HG03045 (cell line): ENCODE results near the gene CCNA2.

Source experiments
- ATAC-seq: cut with Tn5 transposase; IDR thresholded peaks from one replicate; pipeline ENCODE4 v1.9.1; 2021; ENCODE audit warnings: mild to moderate bottlenecking, moderate library complexity; ENCODE audit not compliant: unreplicated experiment

The CCNA2 gene

GRCh38 chr4:121823505-121824170 is at the start of gene CCNA2:
Gene CCNA2, minus strand, starts transcription at chr4:121823883. Its CDS starts 255 bp downstream, at chr4:121823628.
- peak; percentile 96 for ATAC-seq

DNA sequence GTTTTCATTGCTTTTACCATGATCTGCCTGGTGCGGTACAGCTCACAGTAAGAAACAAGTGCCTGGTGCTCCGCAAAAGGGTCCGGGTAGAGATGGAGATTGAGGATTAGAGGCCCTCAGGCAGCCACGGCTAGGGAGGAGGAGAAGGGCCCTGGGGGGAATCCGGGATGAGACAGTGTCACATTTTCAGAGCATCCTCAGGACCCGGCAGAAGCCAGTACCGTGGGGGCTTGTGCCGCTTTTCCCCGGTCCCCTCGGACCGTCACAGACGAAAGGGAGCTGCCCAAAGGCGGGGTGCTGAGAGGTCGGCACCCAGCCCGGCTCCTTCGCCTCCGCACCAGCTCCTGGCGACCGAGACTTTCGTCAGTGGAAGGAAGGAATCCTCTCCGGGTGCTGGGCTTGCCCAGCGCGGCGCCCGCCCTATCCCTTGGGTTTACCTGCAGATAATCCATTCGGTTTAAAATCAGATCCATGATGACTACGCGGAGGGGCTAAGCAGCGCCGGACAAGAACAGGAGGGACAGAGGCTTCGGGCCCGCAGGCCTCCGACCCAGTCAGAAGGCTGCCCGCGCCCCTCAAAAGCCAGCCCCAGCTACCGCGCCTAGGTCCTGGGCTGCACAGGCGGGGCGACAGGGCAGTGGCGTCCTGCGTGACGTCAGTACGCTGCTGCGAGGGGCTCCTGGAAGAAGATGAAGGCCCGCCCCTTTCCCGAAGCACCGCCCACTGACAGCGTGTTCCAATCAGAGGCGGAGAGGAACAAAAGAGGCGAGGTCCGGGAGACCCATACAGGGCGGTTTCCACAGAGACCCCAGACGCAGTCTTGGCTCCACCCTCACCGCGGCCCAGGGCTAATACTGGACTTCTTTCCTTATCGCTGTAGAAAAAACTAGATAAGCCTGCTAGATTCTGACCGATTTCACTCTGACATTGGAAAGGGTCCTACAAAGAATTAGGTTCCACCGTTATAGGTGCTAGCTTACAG is 46.4 kb upstream of the CCNA2 start, which contains the start of gene BBS7:
Gene BBS7, minus strand, starts transcription at position 634 of the 982 bp plus-strand sequence. Its CDS starts 161 bp downstream, at position 473.
- ATAC-seq: peak; percentile 99

DNA sequence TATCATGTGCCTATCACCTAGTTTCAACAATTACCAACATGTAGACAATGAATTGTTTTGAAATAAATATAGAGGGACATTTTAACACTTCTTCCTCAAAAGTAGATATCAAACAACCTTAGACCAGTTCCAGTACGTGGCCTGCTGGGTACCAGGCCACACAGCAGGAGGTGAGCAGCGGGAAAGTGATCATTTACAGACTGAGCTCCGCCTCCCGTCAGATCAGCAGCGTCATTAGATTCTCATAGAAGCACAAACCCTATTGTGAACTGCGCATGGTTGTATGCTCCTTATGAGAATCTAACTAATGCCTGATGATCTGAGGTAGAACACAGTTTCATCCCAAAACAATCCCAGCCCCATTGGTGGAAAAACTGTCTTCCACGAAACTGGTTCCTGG is 40.1 kb upstream of the CCNA2 start:
- ATAC-seq: no peak

DNA sequence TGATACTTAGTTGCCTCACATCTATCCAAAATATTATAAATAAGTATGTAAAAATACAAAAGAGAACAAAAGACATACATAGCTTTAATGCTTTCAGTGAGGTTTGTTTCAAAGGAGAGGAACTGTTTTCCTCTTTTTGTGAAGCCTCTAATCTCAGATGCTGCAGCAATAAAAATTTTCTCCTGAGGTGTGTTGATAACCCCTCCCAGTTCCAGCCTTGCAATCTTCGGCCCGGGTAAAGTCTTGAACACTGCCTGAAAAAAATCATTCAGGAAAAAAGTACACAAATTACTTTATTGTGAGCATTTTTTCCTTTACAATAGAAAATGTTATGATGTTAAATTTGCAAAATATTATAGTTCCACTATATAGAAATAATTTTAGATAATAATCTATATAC is 37.7 kb upstream of the CCNA2 start:
- ATAC-seq: no peak

- no peak for ATAC-seq
Observed at GRCh38 chr4:121860121-121860520, 36.4 kb upstream of the CCNA2 start.

GRCh38 chr4:121851354-121851753 is 27.7 kb upstream of the CCNA2 start:
- no peak for ATAC-seq

- no peak for ATAC-seq
Observed at GRCh38 chr4:121846662-121847061, 23.0 kb upstream of the CCNA2 start.

- ATAC-seq: no peak
Observed at GRCh38 chr4:121842862-121843261, 19.2 kb upstream of the CCNA2 start.

DNA sequence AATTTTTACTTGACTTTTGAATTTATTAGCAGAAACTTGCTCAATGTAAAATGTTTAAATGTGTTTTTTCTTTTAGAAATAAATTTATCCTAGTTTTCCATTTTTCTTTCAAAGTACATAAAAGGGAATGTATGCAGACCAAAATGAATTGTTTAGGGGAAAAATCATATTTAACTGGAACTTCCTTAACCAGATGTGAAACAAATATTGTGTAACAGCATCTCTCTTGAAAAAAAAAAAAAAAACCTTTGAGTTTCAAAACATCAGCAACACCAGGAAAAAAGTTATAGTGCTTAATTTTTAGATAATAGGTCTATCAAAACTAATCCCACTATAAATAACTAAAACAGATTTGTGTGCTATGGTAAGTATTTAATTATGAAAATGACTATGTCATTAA is 14.5 kb upstream of the CCNA2 start:
- ATAC-seq: no peak

- ATAC-seq: no peak
Observed at GRCh38 chr4:121829511-121829910, 5.8 kb upstream of the CCNA2 start.

DNA sequence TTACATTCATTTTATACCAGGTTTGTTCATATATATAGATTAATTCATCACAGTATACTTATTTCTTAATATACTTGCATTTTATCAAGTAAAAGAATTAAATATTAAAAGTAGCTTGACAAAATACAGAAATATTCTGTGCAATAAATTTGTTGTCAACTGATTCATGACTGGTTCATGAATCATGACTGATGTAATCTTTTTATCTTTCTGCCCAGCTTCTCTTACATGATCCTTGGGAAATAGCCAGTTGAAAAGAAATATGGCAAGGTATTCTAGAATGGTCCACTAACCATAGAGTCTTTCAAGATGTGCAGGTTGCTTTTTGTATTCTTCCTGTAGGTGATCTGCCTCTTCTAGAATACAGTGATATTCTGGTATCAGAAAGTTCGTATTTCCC is 4.2 kb upstream of the CCNA2 start:
- no peak for ATAC-seq

DNA sequence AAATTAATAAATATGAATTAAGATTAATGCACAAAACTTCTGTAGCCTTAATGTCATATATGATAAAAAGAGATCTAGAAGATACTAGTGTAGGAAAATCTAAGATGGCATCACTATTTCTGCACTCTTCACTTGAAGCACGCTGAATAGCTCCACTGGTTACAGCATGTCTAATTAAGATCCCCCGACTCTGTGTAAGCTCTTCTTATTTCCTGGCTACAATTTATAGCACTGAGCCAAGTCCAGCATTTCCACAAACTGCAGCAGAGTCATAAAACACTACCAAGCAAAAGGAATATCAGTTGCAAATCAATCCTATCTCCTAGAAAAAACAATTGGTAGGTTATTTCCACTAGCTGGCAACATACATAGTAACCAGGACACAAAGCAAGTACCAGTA is 1.3 kb upstream of the CCNA2 start:
- ATAC-seq: no peak

- ATAC-seq: no peak
Observed at GRCh38 chr4:121824171-121824527, 466 bp upstream of the CCNA2 start.

DNA sequence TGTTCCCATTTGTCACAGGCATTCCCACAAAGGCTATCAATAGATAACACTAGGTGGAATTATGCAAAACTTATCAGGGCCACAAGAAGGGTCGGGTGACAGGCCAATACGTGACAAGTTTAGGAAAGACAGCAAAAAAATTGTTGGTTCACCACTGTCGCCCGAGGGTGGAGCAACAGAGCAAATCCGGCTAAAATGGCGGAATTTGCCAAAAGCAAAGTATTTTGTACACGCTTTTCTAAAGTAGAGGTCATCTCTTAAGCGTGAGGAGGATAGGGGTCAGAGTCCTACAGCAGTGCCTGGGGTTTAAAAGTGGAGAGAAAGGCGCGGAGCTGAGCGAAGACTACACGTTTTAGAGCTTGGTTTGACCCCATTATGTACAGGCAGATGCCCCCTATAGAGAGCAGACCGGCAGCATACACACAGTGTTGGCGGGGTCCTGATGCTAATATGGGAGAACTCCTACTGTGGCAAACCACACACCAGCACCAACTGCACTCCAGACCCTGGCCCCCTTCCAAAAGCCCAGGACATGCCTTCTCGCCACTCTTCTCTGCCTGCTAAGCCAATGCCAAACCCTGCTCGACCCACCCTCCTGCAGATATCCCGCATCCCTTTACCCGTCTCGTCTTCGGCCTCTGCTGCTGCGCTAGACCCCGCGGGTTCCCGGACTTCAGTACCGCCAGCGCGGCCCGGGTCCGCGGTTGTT is 733 bp downstream of the CCNA2 start:
- peak; percentile 46 for ATAC-seq

GRCh38 chr4:121822047-121822446 is 1.6 kb downstream of the CCNA2 start:
- ATAC-seq: no peak

DNA sequence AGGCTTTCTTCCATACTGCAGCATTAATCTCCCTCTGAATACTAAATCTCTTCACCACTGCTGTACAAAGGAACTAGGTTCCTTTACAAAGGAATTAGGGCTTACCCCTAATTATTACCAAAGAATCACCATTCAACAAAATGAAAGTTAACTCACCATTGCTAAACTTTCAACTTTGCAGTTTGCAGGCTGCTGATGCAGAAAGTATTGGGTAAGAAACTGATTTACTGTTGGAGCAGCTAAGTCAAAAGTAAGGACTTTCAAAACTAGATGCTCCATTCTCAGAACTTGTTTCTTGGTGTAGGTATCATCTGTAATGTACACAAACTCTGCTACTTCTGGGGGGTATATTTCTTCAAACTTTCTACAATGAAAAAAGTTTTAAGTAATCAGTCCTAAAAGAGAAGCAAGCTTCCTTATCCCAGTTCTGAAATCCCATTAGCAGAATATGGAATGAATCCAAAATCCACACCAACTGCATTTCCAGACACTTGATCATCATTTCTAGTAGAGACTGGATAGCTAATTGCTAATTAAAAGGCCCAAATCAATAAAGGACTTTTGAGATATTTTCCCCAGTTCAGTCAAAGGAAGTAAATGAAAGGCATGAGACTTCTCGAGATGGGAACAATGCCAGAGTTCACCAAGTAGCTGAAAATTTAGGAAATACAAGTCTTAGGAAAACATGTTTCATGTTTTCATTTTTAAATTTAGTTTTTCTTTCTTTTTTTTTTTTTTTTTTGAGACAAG is 4.3 kb downstream of the CCNA2 start:
- ATAC-seq: no peak

DNA sequence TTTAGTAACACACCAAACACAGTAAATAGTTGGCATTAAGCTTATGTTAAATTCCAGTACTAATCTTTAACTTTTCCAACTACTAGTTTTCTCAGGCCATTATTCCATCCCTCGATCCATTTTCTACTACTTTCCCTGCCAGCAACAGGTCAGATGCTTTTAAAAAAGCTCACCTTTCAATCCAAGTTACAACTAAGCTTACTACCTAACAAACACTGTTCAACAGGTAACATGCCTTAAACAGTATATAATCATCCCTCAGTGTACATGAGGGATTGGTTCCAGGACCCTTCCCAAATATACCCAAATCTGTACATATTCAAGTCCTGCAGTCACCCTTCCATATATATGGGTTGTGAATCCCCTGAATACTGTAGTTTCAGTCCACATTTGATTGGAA is 5.5 kb downstream of the CCNA2 start:
- ATAC-seq: no peak

DNA sequence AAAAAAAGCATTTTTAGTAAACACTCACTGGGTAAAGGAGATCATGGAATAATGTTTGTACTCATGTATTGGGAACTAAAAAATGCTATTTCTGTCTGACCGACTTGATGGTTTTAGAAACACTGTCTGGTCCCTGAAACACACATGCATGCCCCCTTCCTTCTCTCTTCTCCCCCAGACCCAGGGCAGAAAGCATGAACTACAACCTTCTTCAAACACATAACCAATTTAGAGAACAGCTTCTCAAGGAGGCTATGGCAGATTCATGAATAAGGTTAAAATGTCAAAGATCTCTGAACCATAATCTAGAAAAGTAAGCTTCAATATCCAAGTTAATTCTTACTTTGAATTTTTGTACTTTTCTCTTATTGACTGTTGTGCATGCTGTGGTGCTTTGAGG is 6.0 kb downstream of the CCNA2 start:
- ATAC-seq: no peak

GRCh38 chr4:121817006-121817405 is 6.7 kb downstream of the CCNA2 start:
- ATAC-seq: no peak

GRCh38 chr4:121814756-121815155 is 8.9 kb downstream of the CCNA2 start:
- ATAC-seq: no peak

DNA sequence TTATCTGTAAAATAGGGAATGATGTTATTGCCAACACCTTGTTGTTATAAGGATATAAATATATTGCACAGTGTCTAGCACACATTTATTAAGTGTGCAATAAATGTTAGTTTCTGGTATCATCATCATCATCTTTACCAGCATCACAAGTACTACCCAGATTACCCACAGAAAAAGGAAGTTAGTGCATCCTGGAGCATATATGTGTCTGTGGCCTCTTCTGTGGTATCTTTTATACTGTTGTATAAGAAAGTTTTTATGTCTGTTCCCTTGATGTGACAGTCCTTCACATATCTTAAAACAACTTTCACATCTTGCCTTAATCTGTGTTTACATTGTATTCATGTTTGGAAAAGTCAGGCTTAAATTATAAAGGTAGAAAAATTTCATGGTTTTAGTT is 12.6 kb downstream of the CCNA2 start:
- ATAC-seq: no peak
